Neural progenitor cell (in vitro differentiated cells): ENCODE results near the gene EPHA4. TPM values are rescaled to one million over a fixed set of nuclear protein-coding genes. Genes with fewer than 3 reads are reported as not detected.

Experiments used
- DNase-seq: peaks from one replicate; pipeline ENCODE4 v3.0.0-alpha.2; 2016; ENCODE audit warnings: low spot score
- H2AFZ ChIP-seq: fragments of 200-600 bp; sonication (generic); replicated peaks from 2 replicates; pipeline ENCODE4 v1.6.1; 2016; ENCODE audit warnings: antibody characterized with exemption
- H3F3A ChIP-seq: fragments of 200-600 bp; sonication (generic); 2 replicates; pipeline ENCODE4 v1.6.1; 2016; ENCODE audit warnings: antibody characterized with exemption, low read depth
- H3K27ac ChIP-seq: fragments of 200-600 bp; sonication (generic); 2 replicates; pipeline ENCODE4 v1.5.1; 2016; ENCODE audit warnings: mild to moderate bottlenecking
- H3K27me3 ChIP-seq: fragments of 200-600 bp; sonication (generic); 2 replicates; pipeline ENCODE4 v1.6.1; 2016; ENCODE audit warnings: mild to moderate bottlenecking, moderate library complexity
- H3K36me3 ChIP-seq: fragments of 200-600 bp; sonication (generic); 2 replicates; pipeline ENCODE4 v1.5.1; 2016
- H3K4me1 ChIP-seq: fragments of 200-600 bp; sonication (generic); 2 replicates; pipeline ENCODE4 v1.6.1; 2016; ENCODE audit warnings: mixed run types
- H3K4me2 ChIP-seq: fragments of 200-600 bp; sonication (generic); 2 replicates; pipeline ENCODE4 v1.6.1; 2016
- H3K4me3 ChIP-seq: fragments of 200-600 bp; sonication (generic); 2 replicates; pipeline ENCODE4 v1.5.1; 2016
- H3K79me2 ChIP-seq: fragments of 200-600 bp; sonication (generic); 2 replicates; pipeline ENCODE4 v1.6.1; 2016; ENCODE audit warnings: low read depth
- H3K9ac ChIP-seq: fragments of 200-600 bp; sonication (generic); 2 replicates; pipeline ENCODE4 v1.6.1; 2016
- H3K9me3 ChIP-seq: fragments of 200-600 bp; sonication (generic); 2 replicates; pipeline ENCODE4 v1.5.1; 2016; ENCODE audit warnings: low read depth
- H4K20me1 ChIP-seq: fragments of 200-600 bp; sonication (generic); 2 replicates; pipeline ENCODE4 v1.6.1; 2016; ENCODE audit warnings: low read depth
- H3K27ac Mint-ChIP-seq: 3 replicates; pipeline ENCODE4 v1.8.0; 2021; ENCODE audit warnings: mixed read lengths
- H3K27me3 Mint-ChIP-seq: 2 replicates; pipeline ENCODE4 v1.8.0; 2022; ENCODE audit warnings: low read depth, mild to moderate bottlenecking, inconsistent platforms, moderate library complexity, mixed read lengths; ENCODE audit not compliant: insufficient read depth
- H3K36me3 Mint-ChIP-seq: 3 replicates; pipeline ENCODE4 v1.8.0; 2021; ENCODE audit warnings: mixed read lengths
- H3K4me1 Mint-ChIP-seq: 3 replicates; pipeline ENCODE4 v1.8.0; 2021; ENCODE audit warnings: mixed read lengths
- H3K4me3 Mint-ChIP-seq: 3 replicates; pipeline ENCODE4 v1.8.0; 2021; ENCODE audit warnings: mild to moderate bottlenecking, moderate library complexity, mixed read lengths
- H3K9me3 Mint-ChIP-seq: 3 replicates; pipeline ENCODE4 v1.8.0; 2020; ENCODE audit warnings: mixed read lengths
- EZH2 ChIP-seq: fragments of 200-600 bp; sonication (generic); IDR thresholded peaks from 2 replicates; pipeline ENCODE4 v1.6.1; 2017; ENCODE audit warnings: antibody characterized with exemption, mild to moderate bottlenecking, moderate library complexity
- EZH2phosphoT487 ChIP-seq: fragments of 200-600 bp; sonication (generic); IDR thresholded peaks from 2 replicates; pipeline ENCODE4 v1.6.1; 2017; ENCODE audit warnings: antibody characterized with exemption
- total RNA-seq: library from RNA; depleted of rRNA; stranded (reverse); fragments of >200 nt; gene quantifications from 2 replicates; pipeline ENCODE4 v1.2.3, GENCODE V29; 2015; ENCODE audit warnings: low replicate concordance
- TF ChIP-seq, protein P1 (sequence below): fragments of 200-600 bp; sonication (generic); IDR thresholded peaks from 2 replicates; pipeline ENCODE4 v1.5.1; 2017; ENCODE audit warnings: antibody characterized with exemption, mild to moderate bottlenecking

EPHA4 gene
- total RNA-seq, 1 donor from 2014 or later: 323 TPM

DNA sequence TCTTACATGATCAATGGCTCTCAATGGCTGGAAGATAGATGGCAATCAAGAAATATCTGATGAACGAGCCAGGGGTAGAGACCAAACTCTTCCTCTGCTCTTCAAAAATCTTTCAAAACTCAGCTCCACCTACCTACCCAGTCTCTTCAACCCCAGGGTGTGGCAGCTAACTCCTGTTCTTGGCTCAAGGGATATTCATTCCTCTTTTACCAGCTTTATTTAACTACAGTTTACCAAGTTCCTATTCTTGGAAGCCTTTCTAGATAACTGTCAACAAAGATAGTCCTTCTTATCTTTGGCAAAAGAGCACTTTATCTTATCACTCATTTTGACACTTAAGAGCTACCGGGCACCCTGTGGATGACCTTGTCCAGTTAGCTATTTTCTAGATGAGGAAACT is 36.3 kb downstream of the EPHA4 start:
- peak overlapping the region; percentile 27 for H3K27ac ChIP-seq
- H3K4me2 ChIP-seq: no peak overlapping the region
- H3K4me3 ChIP-seq: no peak overlapping the region
- peaks cover 25% of the 10 kb centered on the region for H3K4me1 Mint-ChIP-seq
- no peaks in the 10 kb centered on the region for H3K27me3 Mint-ChIP-seq
- no peak for TF ChIP-seq EZH2
- TF ChIP-seq, protein P1, sequence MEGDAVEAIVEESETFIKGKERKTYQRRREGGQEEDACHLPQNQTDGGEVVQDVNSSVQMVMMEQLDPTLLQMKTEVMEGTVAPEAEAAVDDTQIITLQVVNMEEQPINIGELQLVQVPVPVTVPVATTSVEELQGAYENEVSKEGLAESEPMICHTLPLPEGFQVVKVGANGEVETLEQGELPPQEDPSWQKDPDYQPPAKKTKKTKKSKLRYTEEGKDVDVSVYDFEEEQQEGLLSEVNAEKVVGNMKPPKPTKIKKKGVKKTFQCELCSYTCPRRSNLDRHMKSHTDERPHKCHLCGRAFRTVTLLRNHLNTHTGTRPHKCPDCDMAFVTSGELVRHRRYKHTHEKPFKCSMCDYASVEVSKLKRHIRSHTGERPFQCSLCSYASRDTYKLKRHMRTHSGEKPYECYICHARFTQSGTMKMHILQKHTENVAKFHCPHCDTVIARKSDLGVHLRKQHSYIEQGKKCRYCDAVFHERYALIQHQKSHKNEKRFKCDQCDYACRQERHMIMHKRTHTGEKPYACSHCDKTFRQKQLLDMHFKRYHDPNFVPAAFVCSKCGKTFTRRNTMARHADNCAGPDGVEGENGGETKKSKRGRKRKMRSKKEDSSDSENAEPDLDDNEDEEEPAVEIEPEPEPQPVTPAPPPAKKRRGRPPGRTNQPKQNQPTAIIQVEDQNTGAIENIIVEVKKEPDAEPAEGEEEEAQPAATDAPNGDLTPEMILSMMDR: no peak
- TF ChIP-seq EZH2phosphoT487: no peak
- no peak overlapping the region for H3K9ac ChIP-seq
- H3K36me3 Mint-ChIP-seq: peaks cover 16% of the 10 kb centered on the region
- H3K79me2 ChIP-seq: peaks cover 100% of the 10 kb centered on the region
- no peaks in the 10 kb centered on the region for H3K27me3 ChIP-seq
- H3K36me3 ChIP-seq: peaks cover 23% of the 10 kb centered on the region
- no peak overlapping the region for H3K4me3 Mint-ChIP-seq
- H3K9me3 ChIP-seq: no peaks in the 10 kb centered on the region
- no peak overlapping the region for H3K27ac Mint-ChIP-seq
- no peak for DNase-seq
- H3K4me1 ChIP-seq: peaks cover 57% of the 10 kb centered on the region
- H4K20me1 ChIP-seq: peaks cover 100% of the 10 kb centered on the region
- H3F3A ChIP-seq: peaks cover 19% of the 10 kb centered on the region
- H3K9me3 Mint-ChIP-seq: no peaks in the 10 kb centered on the region
- no peak overlapping the region for H2AFZ ChIP-seq

DNA sequence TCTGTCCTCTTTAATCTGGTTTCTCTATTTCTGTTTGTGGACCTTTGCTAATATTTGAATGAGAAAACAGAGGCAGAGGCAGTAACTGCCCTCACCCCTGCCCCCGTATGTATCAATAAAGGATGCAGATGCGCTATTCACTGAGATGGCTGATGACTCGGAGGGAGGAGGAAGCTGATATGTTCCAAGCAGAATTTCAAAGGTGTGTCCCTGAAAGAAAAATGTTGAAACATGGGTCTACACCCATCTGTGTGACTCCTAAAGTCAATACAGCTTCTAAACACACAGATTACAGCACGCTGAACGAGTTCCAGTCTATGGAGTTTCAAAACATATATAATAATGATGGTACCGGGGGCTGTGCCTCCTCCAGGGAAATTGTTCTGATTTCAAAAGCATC is 38.8 kb downstream of the EPHA4 start:
- Histone ChIP-seq H2AFZ (no peak overlapping the region), H4K20me1 (peaks cover 100% of the 10 kb centered on the region), H3K4me2 (no peak overlapping the region), H3K4me3 (no peak overlapping the region), H3K27me3 (no peaks in the 10 kb centered on the region), H3K27ac (peak overlapping the region; percentile 21), H3K9me3 (no peaks in the 10 kb centered on the region), H3K9ac (no peak overlapping the region), H3K36me3 (peaks cover 18% of the 10 kb centered on the region), H3K4me1 (peaks cover 68% of the 10 kb centered on the region), H3K79me2 (peaks cover 100% of the 10 kb centered on the region), H3F3A (peaks cover 15% of the 10 kb centered on the region)
- Mint-ChIP-seq H3K9me3 (no peaks in the 10 kb centered on the region), H3K27me3 (no peaks in the 10 kb centered on the region), H3K36me3 (peaks cover 10% of the 10 kb centered on the region), H3K27ac (no peak overlapping the region), H3K4me3 (no peak overlapping the region), H3K4me1 (peaks cover 37% of the 10 kb centered on the region)
- TF ChIP-seq, protein P1: no peak
- TF ChIP-seq EZH2phosphoT487: no peak
- no peak for DNase-seq

DNA sequence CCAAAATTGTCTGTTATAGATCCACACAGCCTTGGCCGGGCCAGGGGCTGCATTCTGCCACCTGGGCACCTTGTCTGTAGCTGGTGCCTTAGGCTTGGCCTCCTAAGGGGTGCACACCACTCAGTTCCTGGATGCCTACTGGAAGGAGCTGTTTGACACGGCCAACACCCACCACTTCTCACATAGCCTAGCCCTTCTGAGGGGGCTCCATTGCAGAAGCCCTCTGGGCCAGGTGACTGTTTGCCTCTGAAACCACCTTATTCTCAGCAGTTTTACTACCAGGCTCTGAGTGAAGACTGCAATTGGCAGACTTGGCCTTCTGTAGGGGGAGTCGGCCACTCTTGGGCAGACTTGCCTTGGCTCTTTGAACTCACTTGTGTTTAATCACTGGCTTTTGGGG is 39.5 kb downstream of the EPHA4 start:
- no peak overlapping the region for H3K4me3 Mint-ChIP-seq

More for the DNA sequence above, 39.5 kb downstream of the EPHA4 start:
- Histone ChIP-seq H3K9ac (no peak overlapping the region), H3K27me3 (no peaks in the 10 kb centered on the region), H3K9me3 (no peaks in the 10 kb centered on the region), H3F3A (peaks cover 15% of the 10 kb centered on the region), H3K4me3 (no peak overlapping the region), H2AFZ (no peak overlapping the region), H3K36me3 (peaks cover 14% of the 10 kb centered on the region), H3K79me2 (peaks cover 100% of the 10 kb centered on the region), H4K20me1 (peaks cover 100% of the 10 kb centered on the region), H3K4me2 (peak overlapping the region; percentile 1), H3K4me1 (peaks cover 73% of the 10 kb centered on the region), H3K27ac (peak overlapping the region; percentile 21)
- TF ChIP-seq, protein P1: no peak
- TF ChIP-seq EZH2phosphoT487 (no peak), EZH2 (no peak)
- Mint-ChIP-seq H3K9me3 (no peaks in the 10 kb centered on the region), H3K4me1 (peaks cover 43% of the 10 kb centered on the region), H3K27me3 (no peaks in the 10 kb centered on the region), H3K27ac (no peak overlapping the region), H3K36me3 (peaks cover 10% of the 10 kb centered on the region)
- DNase-seq: no peak
